GM23248 (cell line): ENCODE data around the gene C1orf185. TPM values are rescaled to one million over a fixed set of nuclear protein-coding genes. Genes with fewer than 3 reads are reported as not detected.

Experiments used
- DNase-seq: peaks from one replicate; pipeline ENCODE4 v3.0.0-alpha.2; 2015
- H2AFZ ChIP-seq: fragments of 200-600 bp; sonication (generic); 2 replicates; pipeline ENCODE4 v1.6.1; 2016; ENCODE audit warnings: antibody characterized with exemption
- H3F3A ChIP-seq: fragments of 200-600 bp; sonication (generic); 2 replicates; pipeline ENCODE4 v1.6.1; 2016; ENCODE audit warnings: mild to moderate bottlenecking, antibody characterized with exemption, mixed run types; ENCODE audit not compliant: insufficient read depth
- H3K27ac ChIP-seq: fragments of 200-600 bp; sonication (generic); 2 replicates; pipeline ENCODE4 v1.5.1; 2016; ENCODE audit warnings: mild to moderate bottlenecking
- H3K27me3 ChIP-seq: fragments of 200-600 bp; sonication (generic); replicated peaks from 2 replicates; pipeline ENCODE4 v1.6.1; 2016; ENCODE audit warnings: mild to moderate bottlenecking; ENCODE audit not compliant: insufficient read depth
- H3K36me3 ChIP-seq: fragments of 200-600 bp; sonication (generic); 2 replicates; pipeline ENCODE4 v1.6.1; 2016; ENCODE audit warnings: low read depth, mild to moderate bottlenecking
- H3K4me1 ChIP-seq: fragments of 200-600 bp; sonication (generic); 2 replicates; pipeline ENCODE4 v1.6.1; 2016; ENCODE audit warnings: mild to moderate bottlenecking; ENCODE audit not compliant: insufficient read depth
- H3K4me2 ChIP-seq: fragments of 200-600 bp; sonication (generic); one replicate; pipeline ENCODE4 v1.6.1; 2016; ENCODE audit warnings: mild to moderate bottlenecking; ENCODE audit not compliant: unreplicated experiment
- H3K4me3 ChIP-seq: fragments of 200-600 bp; sonication (generic); 2 replicates; pipeline ENCODE4 v1.5.1; 2016; ENCODE audit warnings: mild to moderate bottlenecking
- H3K79me2 ChIP-seq: fragments of 200-600 bp; sonication (generic); 2 replicates; pipeline ENCODE4 v1.6.1; 2016; ENCODE audit warnings: mild to moderate bottlenecking; ENCODE audit not compliant: insufficient read depth
- H3K9ac ChIP-seq: fragments of 200-600 bp; sonication (generic); 2 replicates; pipeline ENCODE4 v1.6.1; 2016; ENCODE audit warnings: mild to moderate bottlenecking
- H3K9me2 ChIP-seq: fragments of 200-600 bp; sonication (generic); 2 replicates; pipeline ENCODE4 v1.6.1; 2016; ENCODE audit warnings: mixed run types, mild to moderate bottlenecking, moderate library complexity; ENCODE audit not compliant: insufficient read depth
- H3K9me3 ChIP-seq: fragments of 200-600 bp; sonication (generic); one replicate; pipeline ENCODE4 v1.6.1; 2017; ENCODE audit warnings: low read depth
- H4K20me1 ChIP-seq: fragments of 200-600 bp; sonication (generic); 2 replicates; pipeline ENCODE4 v1.6.0; 2016; ENCODE audit not compliant: insufficient read depth
- EZH2 ChIP-seq: fragments of 200-600 bp; sonication (generic); IDR thresholded peaks from 2 replicates; pipeline ENCODE4 v1.6.1; 2018; ENCODE audit warnings: antibody characterized with exemption, mild to moderate bottlenecking; ENCODE audit not compliant: insufficient read depth, poor library complexity, severe bottlenecking
- EZH2phosphoT487 ChIP-seq: fragments of 200-600 bp; sonication (generic); IDR thresholded peaks from 2 replicates; pipeline ENCODE4 v1.6.1; 2018; ENCODE audit warnings: antibody characterized with exemption, moderate library complexity, mild to moderate bottlenecking, low read depth; ENCODE audit not compliant: insufficient read depth
- WGBS, 2 experiments: methylation state at CpG; one replicate each; pipeline ENCODE4 v1.1.6; 2015 to 2017; ENCODE audit warnings: low lambda C conversion rate in 2 of 2, low coverage in 1 of 2; ENCODE audit errors: missing lambda C conversion rate in 2 of 2; 5-methylcytosine and 5-hydroxymethylcytosine counted together
- in situ Hi-C: fragments of 300-500 bp; cut with MboI; formaldehyde crosslinking; loops from 2 replicates; pipeline ENCODE4 v1.15.0; 2020
- polyA plus RNA-seq: library from polyadenylated mRNA; unstranded; fragments of >200 nt; fragmentation: Nextera tagmentation; extraction: Ambion mirVana; gene quantifications from 2 replicates; pipeline ENCODE4 v1.2.1, GENCODE V29; 2016
- total RNA-seq: library from RNA; depleted of rRNA; stranded (reverse); fragments of >200 nt; shearing (Covaris generic); gene quantifications from 2 replicates; pipeline ENCODE4 v1.2.3, GENCODE V29; 2014

Gene C1orf185
- total and polyA plus RNA-seq, 2 experiments from 2014 or later, result not detected

GRCh38 chr1:51139474-51139873 is 37.4 kb downstream of the C1orf185 start:
- no peak overlapping the region for H2AFZ ChIP-seq
- in situ Hi-C loops, result no loop called here

DNA sequence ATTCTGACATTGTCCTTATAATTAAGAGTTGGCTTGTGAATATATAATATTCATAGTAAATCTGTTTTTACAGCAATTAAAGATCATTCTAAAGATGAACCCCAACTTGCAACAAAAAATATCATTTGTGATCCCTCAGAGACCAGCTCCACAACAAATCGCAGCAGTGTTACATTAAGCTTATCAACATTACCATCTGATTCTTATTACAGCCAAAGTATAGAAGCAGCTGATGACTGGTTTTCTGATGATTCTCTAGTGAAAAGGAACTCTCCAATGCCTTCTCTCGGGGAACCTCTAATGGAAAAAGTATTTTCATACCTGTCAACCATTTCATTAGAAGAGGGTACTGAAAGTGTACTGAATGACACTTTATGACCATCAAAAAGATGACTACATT is 45.4 kb downstream of the C1orf185 start:
- in situ Hi-C loops, result no loop called here
- TF ChIP-seq EZH2 (no peak), EZH2phosphoT487 (no peak)
- no peaks in the 10 kb centered on the region for H3K9me3 ChIP-seq

More at GRCh38 chr1:51139474-51139873, 37.4 kb downstream of the C1orf185 start:
- TF ChIP-seq EZH2 (no peak), EZH2phosphoT487 (no peak)
- no peaks in the 10 kb centered on the region for H3F3A ChIP-seq
- no peaks in the 10 kb centered on the region for H3K36me3 ChIP-seq
- H3K4me2 ChIP-seq, result peak overlapping the region; percentile 57
- no peak overlapping the region for H3K27ac ChIP-seq
- peak; percentile 21 for DNase-seq
- H3K9ac ChIP-seq, result no peak overlapping the region
- no peaks in the 10 kb centered on the region for H4K20me1 ChIP-seq
- no peaks in the 10 kb centered on the region for H3K9me3 ChIP-seq
- no peaks in the 10 kb centered on the region for H3K79me2 ChIP-seq
- 5 to 10% methylated on average over 2 of the region's 2 CpGs for WGBS, 2 experiments
- H3K4me1 ChIP-seq, result no peaks in the 10 kb centered on the region; the same call in 1 of the 2 replicates
- peak overlapping the region; percentile 32; the same call in 1 of the 2 replicates for H3K4me3 ChIP-seq
- peaks cover 4% of the 10 kb centered on the region for H3K27me3 ChIP-seq
- no peaks in the 10 kb centered on the region for H3K9me2 ChIP-seq

GRCh38 chr1:51154776-51155175 is 52.7 kb downstream of the C1orf185 start:
- TF ChIP-seq EZH2phosphoT487, result no peak
- no peak for TF ChIP-seq EZH2
- H3K9me3 ChIP-seq, result no peaks in the 10 kb centered on the region
- in situ Hi-C loops, result no loop called here
- DNase-seq, result no peak
- no peaks in the 10 kb centered on the region for H3K9me2 ChIP-seq
- H3K36me3 ChIP-seq, result no peaks in the 10 kb centered on the region
- no peaks in the 10 kb centered on the region for H3K4me1 ChIP-seq
- no peak overlapping the region for H3K4me2 ChIP-seq
- H3K9ac ChIP-seq, result no peak overlapping the region
- H3K4me3 ChIP-seq, result no peak overlapping the region
- no peaks in the 10 kb centered on the region for H4K20me1 ChIP-seq
- H3K27me3 ChIP-seq, result no peaks in the 10 kb centered on the region
- no peak overlapping the region for H2AFZ ChIP-seq
- no peaks in the 10 kb centered on the region for H3K79me2 ChIP-seq
- no peak overlapping the region for H3K27ac ChIP-seq
- 81 to 83% methylated on average over 1 of the region's 1 CpG for WGBS, 2 experiments
- no peaks in the 10 kb centered on the region for H3F3A ChIP-seq

More for the DNA sequence above, 45.4 kb downstream of the C1orf185 start:
- no peaks in the 10 kb centered on the region for H3K27me3 ChIP-seq
- H3K9ac ChIP-seq, result no peak overlapping the region
- H3K9me2 ChIP-seq, result no peaks in the 10 kb centered on the region
- H4K20me1 ChIP-seq, result no peaks in the 10 kb centered on the region
- H3K4me3 ChIP-seq, result no peak overlapping the region
- H3K4me1 ChIP-seq, result no peaks in the 10 kb centered on the region
- H3K27ac ChIP-seq, result no peak overlapping the region
- no peaks in the 10 kb centered on the region for H3K79me2 ChIP-seq
- no peaks in the 10 kb centered on the region for H3F3A ChIP-seq
- H3K36me3 ChIP-seq, result no peaks in the 10 kb centered on the region
- no peak for DNase-seq
- no peak overlapping the region for H3K4me2 ChIP-seq
- 1 to 5% methylated on average over 2 of the region's 2 CpGs for WGBS, 2 experiments
- no peak overlapping the region for H2AFZ ChIP-seq

GRCh38 chr1:51156752-51157151 is 54.7 kb downstream of the C1orf185 start:
- H4K20me1 ChIP-seq, result no peaks in the 10 kb centered on the region
- 16 to 43% methylated on average over 1 of the region's 1 CpG for WGBS, 2 experiments

DNA sequence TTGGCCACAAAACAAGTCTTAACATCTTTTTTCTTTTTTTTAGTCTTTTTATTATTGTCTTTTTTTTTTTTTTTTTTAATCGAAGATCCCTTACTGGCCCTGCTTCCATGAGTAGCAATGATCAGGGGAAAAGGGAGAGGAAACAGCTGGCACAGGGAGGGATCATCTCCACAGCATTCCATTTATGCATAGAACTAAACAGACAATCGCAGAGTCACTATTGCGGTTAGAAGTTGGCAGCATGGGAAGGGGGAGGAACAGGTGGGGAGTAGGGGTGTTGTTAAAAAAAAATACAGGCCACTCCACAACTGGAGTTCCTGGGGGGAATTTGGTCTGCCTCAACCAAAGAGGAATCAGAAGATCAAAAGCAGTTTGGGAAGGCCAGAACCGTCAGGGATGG is 55.4 kb downstream of the C1orf185 start:
- no peaks in the 10 kb centered on the region for H3K27me3 ChIP-seq
- no peak overlapping the region for H2AFZ ChIP-seq
- H3K4me3 ChIP-seq, result no peak overlapping the region
- no peaks in the 10 kb centered on the region for H3K36me3 ChIP-seq
- WGBS, 2 experiments, result 32 to 46% methylated on average over 4 of the region's 4 CpGs
- no peaks in the 10 kb centered on the region for H3F3A ChIP-seq
- no peaks in the 10 kb centered on the region for H3K9me2 ChIP-seq
- no peaks in the 10 kb centered on the region for H3K79me2 ChIP-seq
- no peak overlapping the region for H3K9ac ChIP-seq
- no peaks in the 10 kb centered on the region for H3K4me1 ChIP-seq
- no peaks in the 10 kb centered on the region for H4K20me1 ChIP-seq
- no peak for DNase-seq
- no peak overlapping the region for H3K27ac ChIP-seq
- H3K9me3 ChIP-seq, result no peaks in the 10 kb centered on the region
- TF ChIP-seq EZH2phosphoT487, result no peak
- TF ChIP-seq EZH2, result no peak
- no peak overlapping the region for H3K4me2 ChIP-seq
- in situ Hi-C loops, result no loop called here

More at GRCh38 chr1:51156752-51157151, 54.7 kb downstream of the C1orf185 start:
- no peak for DNase-seq
- in situ Hi-C loops, result no loop called here
- Histone ChIP-seq H3K27me3 (no peaks in the 10 kb centered on the region), H2AFZ (no peak overlapping the region), H3K9me3 (no peaks in the 10 kb centered on the region), H3K27ac (no peak overlapping the region), H3K4me2 (no peak overlapping the region), H3K4me1 (no peaks in the 10 kb centered on the region), H3K4me3 (no peak overlapping the region), H3K79me2 (no peaks in the 10 kb centered on the region), H3F3A (no peaks in the 10 kb centered on the region), H3K36me3 (no peaks in the 10 kb centered on the region), H3K9me2 (no peaks in the 10 kb centered on the region), H3K9ac (no peak overlapping the region)
- TF ChIP-seq EZH2phosphoT487 (no peak), EZH2 (no peak)
